GM23338 (cell line): Measurements from ENCODE around the gene SLC66A2. TPM values are rescaled to one million over a fixed set of nuclear protein-coding genes. Genes with fewer than 3 reads are reported as not detected.

Source experiments
- ATAC-seq: fragments of 200-7000 bp; cut with Tn5 transposase; 3 replicates; pipeline ENCODE4 v1.9.1; 2020
- DNase-seq: peaks from one replicate; pipeline ENCODE4 v3.0.0-alpha.2; 2015; ENCODE audit warnings: low spot score
- H2AFZ ChIP-seq: fragments of 200-600 bp; sonication (generic); 2 replicates; pipeline ENCODE4 v1.8.0; 2016; ENCODE audit warnings: antibody characterized with exemption, mild to moderate bottlenecking, moderate library complexity
- H3F3A ChIP-seq: fragments of 200-600 bp; sonication (generic); replicated peaks from 2 replicates; pipeline ENCODE4 v1.8.0; 2017; ENCODE audit warnings: antibody characterized with exemption, mixed run types, low read depth
- H3K27ac ChIP-seq: fragments of 200-600 bp; sonication (generic); 2 replicates; pipeline ENCODE4 v1.6.1; 2016; ENCODE audit warnings: low read depth
- H3K27me3 ChIP-seq: fragments of 200-600 bp; sonication (generic); 2 replicates; pipeline ENCODE4 v1.8.0; 2016; ENCODE audit warnings: mild to moderate bottlenecking, mixed run types, moderate library complexity; ENCODE audit not compliant: insufficient read depth
- H3K36me3 ChIP-seq: fragments of 200-600 bp; sonication (generic); 2 replicates; pipeline ENCODE4 v1.8.0; 2016; ENCODE audit warnings: mild to moderate bottlenecking; ENCODE audit not compliant: insufficient read depth
- H3K4me1 ChIP-seq: fragments of 200-600 bp; sonication (generic); 2 replicates; pipeline ENCODE4 v1.8.0; 2016; ENCODE audit warnings: mild to moderate bottlenecking, moderate library complexity; ENCODE audit not compliant: insufficient read depth
- H3K4me2 ChIP-seq: fragments of 200-600 bp; sonication (generic); 2 replicates; pipeline ENCODE4 v1.7.1; 2017; ENCODE audit warnings: mixed run types
- H3K4me3 ChIP-seq: fragments of 200-600 bp; sonication (generic); 2 replicates; pipeline ENCODE4 v1.6.1; 2016; ENCODE audit warnings: mixed run types
- H3K79me2 ChIP-seq: fragments of 200-600 bp; sonication (generic); replicated peaks from 2 replicates; pipeline ENCODE4 v1.8.0; 2017; ENCODE audit warnings: mild to moderate bottlenecking; ENCODE audit not compliant: insufficient read depth
- H3K9me2 ChIP-seq: fragments of 200-600 bp; sonication (generic); 2 replicates; pipeline ENCODE4 v1.8.0; 2017; ENCODE audit not compliant: insufficient read depth
- H4K20me1 ChIP-seq: fragments of 200-600 bp; sonication (generic); replicated peaks from 2 replicates; pipeline ENCODE4 v1.8.0; 2017; ENCODE audit warnings: mild to moderate bottlenecking; ENCODE audit not compliant: insufficient read depth
- H3K27ac Mint-ChIP-seq: 2 replicates; pipeline ENCODE4 v1.8.0; 2020; ENCODE audit warnings: inconsistent platforms, mild to moderate bottlenecking, moderate library complexity, mixed read lengths
- H3K27me3 Mint-ChIP-seq: 3 replicates; pipeline ENCODE4 v1.8.0; 2022; ENCODE audit warnings: low read depth, mild to moderate bottlenecking, moderate library complexity, mixed read lengths, inconsistent platforms; ENCODE audit not compliant: insufficient read depth, poor library complexity
- H3K36me3 Mint-ChIP-seq: 3 replicates; pipeline ENCODE4 v1.8.0; 2021; ENCODE audit warnings: low read depth, mild to moderate bottlenecking, inconsistent platforms, moderate library complexity, mixed read lengths
- H3K4me1 Mint-ChIP-seq: 3 replicates; pipeline ENCODE4 v1.8.0; 2020; ENCODE audit warnings: mild to moderate bottlenecking, inconsistent platforms, mixed read lengths
- H3K4me3 Mint-ChIP-seq: 3 replicates; pipeline ENCODE4 v1.8.0; 2021; ENCODE audit warnings: moderate library complexity, mild to moderate bottlenecking, inconsistent platforms, mixed read lengths
- H3K9me3 Mint-ChIP-seq: 3 replicates; pipeline ENCODE4 v1.8.0; 2020; ENCODE audit warnings: moderate library complexity, mild to moderate bottlenecking, inconsistent platforms, mixed read lengths
- EZH2 ChIP-seq: fragments of 200-600 bp; sonication (generic); IDR thresholded peaks from one replicate; pipeline ENCODE4 v1.8.0; 2017; ENCODE audit warnings: antibody characterized with exemption, mild to moderate bottlenecking, low read depth; ENCODE audit not compliant: unreplicated experiment
- EZH2phosphoT487 ChIP-seq: fragments of 200-600 bp; sonication (generic); IDR thresholded peaks from one replicate; pipeline ENCODE4 v1.8.1; 2018; ENCODE audit warnings: antibody characterized with exemption; ENCODE audit not compliant: unreplicated experiment
- polyA plus RNA-seq: library from polyadenylated mRNA; unstranded; fragments of >200 nt; fragmentation: Nextera tagmentation; extraction: Ambion mirVana; gene quantifications from 2 replicates; pipeline ENCODE4 v1.2.1, GENCODE V29; 2016
- total RNA-seq: library from RNA; depleted of rRNA; stranded (reverse); fragments of >200 nt; shearing (Covaris generic); gene quantifications from 2 replicates; pipeline ENCODE4 v1.2.3, GENCODE V29; 2014
- TF ChIP-seq, protein P1 (sequence below): fragments of 250-450 bp; sonication (Bioruptor Pico); IDR thresholded peaks from 2 replicates; pipeline ENCODE4 v1.5.0; 2020; ENCODE audit warnings: mild to moderate bottlenecking, moderate library complexity
- TF ChIP-seq, protein P2 (sequence below): IDR thresholded peaks from 2 replicates; pipeline ENCODE4 v1.6.1; 2016; ENCODE audit warnings: antibody characterized with exemption
- TF ChIP-seq, protein P3 (sequence below): IDR thresholded peaks from one replicate; pipeline ENCODE4 v1.6.1; 2018; ENCODE audit warnings: antibody characterized with exemption; ENCODE audit not compliant: unreplicated experiment

SLC66A2 gene
- total and polyA plus RNA-seq, 2 experiments from 2014 or later, result 4.0 to 18.1 TPM

DNA sequence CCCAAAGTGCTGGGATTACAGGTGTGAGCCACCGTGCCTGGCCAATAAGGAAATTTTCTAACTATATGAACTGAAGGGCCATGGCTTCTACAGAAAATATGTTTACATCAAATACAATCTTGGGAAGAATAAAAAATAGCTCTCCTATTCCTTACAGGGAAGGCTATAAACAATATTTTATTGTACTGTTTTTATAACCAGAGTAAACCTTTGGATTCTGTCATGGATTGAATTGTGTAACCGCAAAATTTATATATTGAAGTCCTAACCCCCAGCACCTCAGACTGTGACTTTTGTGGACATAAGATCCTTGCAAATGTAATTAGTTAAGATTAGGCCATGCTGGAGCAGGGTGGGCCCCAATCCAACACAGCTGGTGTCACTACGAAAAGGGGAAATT lies 21.3 kb upstream of the SLC66A2 start (continued):
- TF ChIP-seq, protein P1, sequence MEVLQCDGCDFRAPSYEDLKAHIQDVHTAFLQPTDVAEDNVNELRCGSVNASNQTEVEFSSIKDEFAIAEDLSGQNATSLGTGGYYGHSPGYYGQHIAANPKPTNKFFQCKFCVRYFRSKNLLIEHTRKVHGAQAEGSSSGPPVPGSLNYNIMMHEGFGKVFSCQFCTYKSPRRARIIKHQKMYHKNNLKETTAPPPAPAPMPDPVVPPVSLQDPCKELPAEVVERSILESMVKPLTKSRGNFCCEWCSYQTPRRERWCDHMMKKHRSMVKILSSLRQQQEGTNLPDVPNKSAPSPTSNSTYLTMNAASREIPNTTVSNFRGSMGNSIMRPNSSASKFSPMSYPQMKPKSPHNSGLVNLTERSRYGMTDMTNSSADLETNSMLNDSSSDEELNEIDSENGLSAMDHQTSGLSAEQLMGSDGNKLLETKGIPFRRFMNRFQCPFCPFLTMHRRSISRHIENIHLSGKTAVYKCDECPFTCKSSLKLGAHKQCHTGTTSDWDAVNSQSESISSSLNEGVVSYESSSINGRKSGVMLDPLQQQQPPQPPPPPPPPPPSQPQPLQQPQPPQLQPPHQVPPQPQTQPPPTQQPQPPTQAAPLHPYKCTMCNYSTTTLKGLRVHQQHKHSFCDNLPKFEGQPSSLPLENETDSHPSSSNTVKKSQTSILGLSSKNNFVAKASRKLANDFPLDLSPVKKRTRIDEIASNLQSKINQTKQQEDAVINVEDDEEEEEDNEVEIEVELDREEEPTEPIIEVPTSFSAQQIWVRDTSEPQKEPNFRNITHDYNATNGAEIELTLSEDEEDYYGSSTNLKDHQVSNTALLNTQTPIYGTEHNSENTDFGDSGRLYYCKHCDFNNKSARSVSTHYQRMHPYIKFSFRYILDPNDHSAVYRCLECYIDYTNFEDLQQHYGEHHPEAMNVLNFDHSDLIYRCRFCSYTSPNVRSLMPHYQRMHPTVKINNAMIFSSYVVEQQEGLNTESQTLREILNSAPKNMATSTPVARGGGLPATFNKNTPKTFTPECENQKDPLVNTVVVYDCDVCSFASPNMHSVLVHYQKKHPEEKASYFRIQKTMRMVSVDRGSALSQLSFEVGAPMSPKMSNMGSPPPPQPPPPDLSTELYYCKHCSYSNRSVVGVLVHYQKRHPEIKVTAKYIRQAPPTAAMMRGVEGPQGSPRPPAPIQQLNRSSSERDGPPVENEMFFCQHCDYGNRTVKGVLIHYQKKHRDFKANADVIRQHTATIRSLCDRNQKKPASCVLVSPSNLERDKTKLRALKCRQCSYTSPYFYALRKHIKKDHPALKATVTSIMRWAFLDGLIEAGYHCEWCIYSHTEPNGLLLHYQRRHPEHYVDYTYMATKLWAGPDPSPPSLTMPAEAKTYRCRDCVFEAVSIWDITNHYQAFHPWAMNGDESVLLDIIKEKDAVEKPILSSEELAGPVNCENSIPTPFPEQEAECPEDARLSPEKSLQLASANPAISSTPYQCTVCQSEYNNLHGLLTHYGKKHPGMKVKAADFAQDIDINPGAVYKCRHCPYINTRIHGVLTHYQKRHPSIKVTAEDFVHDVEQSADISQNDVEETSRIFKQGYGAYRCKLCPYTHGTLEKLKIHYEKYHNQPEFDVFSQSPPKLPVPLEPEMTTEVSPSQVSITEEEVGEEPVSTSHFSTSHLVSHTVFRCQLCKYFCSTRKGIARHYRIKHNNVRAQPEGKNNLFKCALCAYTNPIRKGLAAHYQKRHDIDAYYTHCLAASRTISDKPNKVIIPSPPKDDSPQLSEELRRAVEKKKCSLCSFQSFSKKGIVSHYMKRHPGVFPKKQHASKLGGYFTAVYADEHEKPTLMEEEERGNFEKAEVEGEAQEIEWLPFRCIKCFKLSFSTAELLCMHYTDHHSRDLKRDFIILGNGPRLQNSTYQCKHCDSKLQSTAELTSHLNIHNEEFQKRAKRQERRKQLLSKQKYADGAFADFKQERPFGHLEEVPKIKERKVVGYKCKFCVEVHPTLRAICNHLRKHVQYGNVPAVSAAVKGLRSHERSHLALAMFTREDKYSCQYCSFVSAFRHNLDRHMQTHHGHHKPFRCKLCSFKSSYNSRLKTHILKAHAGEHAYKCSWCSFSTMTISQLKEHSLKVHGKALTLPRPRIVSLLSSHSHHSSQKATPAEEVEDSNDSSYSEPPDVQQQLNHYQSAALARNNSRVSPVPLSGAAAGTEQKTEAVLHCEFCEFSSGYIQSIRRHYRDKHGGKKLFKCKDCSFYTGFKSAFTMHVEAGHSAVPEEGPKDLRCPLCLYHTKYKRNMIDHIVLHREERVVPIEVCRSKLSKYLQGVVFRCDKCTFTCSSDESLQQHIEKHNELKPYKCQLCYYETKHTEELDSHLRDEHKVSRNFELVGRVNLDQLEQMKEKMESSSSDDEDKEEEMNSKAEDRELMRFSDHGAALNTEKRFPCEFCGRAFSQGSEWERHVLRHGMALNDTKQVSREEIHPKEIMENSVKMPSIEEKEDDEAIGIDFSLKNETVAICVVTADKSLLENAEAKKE (CRISPR knock-in tag), result no peak

DNA sequence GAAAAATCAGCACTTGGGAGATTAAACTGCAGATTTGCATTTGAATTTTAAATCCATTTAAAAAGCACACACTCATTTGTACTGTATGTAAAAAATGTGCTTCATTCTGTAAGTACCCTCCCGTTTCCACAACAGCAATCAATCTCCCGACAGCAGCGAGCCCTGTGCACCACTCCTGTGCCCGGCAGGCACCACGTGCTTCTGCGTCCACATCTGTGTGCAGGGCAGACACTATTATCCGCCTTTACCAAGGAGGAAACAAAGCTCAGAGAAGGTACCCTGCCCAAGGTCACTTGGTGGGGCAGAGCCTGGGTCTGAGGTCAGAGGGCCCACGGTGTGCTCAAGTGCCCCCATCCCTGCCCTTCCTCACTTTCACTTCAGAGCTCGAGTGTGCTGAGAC lies 20.5 kb upstream of the SLC66A2 start:
- H3K27me3 ChIP-seq, result no peaks in the 10 kb centered on the region
- DNase-seq (no peak), ATAC-seq (no peak)
- peaks cover 14% of the 10 kb centered on the region; the same call in 1 of the 2 replicates for H3K36me3 ChIP-seq
- no peak overlapping the region for H2AFZ ChIP-seq
- H3K9me2 ChIP-seq, result no peaks in the 10 kb centered on the region
- TF ChIP-seq, protein P2, sequence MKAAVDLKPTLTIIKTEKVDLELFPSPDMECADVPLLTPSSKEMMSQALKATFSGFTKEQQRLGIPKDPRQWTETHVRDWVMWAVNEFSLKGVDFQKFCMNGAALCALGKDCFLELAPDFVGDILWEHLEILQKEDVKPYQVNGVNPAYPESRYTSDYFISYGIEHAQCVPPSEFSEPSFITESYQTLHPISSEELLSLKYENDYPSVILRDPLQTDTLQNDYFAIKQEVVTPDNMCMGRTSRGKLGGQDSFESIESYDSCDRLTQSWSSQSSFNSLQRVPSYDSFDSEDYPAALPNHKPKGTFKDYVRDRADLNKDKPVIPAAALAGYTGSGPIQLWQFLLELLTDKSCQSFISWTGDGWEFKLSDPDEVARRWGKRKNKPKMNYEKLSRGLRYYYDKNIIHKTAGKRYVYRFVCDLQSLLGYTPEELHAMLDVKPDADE, result no peak
- no peak for TF ChIP-seq EZH2
- TF ChIP-seq, protein P3, sequence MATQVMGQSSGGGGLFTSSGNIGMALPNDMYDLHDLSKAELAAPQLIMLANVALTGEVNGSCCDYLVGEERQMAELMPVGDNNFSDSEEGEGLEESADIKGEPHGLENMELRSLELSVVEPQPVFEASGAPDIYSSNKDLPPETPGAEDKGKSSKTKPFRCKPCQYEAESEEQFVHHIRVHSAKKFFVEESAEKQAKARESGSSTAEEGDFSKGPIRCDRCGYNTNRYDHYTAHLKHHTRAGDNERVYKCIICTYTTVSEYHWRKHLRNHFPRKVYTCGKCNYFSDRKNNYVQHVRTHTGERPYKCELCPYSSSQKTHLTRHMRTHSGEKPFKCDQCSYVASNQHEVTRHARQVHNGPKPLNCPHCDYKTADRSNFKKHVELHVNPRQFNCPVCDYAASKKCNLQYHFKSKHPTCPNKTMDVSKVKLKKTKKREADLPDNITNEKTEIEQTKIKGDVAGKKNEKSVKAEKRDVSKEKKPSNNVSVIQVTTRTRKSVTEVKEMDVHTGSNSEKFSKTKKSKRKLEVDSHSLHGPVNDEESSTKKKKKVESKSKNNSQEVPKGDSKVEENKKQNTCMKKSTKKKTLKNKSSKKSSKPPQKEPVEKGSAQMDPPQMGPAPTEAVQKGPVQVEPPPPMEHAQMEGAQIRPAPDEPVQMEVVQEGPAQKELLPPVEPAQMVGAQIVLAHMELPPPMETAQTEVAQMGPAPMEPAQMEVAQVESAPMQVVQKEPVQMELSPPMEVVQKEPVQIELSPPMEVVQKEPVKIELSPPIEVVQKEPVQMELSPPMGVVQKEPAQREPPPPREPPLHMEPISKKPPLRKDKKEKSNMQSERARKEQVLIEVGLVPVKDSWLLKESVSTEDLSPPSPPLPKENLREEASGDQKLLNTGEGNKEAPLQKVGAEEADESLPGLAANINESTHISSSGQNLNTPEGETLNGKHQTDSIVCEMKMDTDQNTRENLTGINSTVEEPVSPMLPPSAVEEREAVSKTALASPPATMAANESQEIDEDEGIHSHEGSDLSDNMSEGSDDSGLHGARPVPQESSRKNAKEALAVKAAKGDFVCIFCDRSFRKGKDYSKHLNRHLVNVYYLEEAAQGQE, result no peak
- no peak for TF ChIP-seq EZH2phosphoT487
- Mint-ChIP-seq H3K36me3 (peaks cover 56% of the 10 kb centered on the region), H3K4me1 (no peaks in the 10 kb centered on the region), H3K9me3 (no peaks in the 10 kb centered on the region), H3K4me3 (no peak overlapping the region), H3K27ac (no peak overlapping the region), H3K27me3 (peaks cover 6% of the 10 kb centered on the region)
- peaks cover 44% of the 10 kb centered on the region for H3K79me2 ChIP-seq
- H3K27ac ChIP-seq, result no peak overlapping the region
- H3F3A ChIP-seq, result no peaks in the 10 kb centered on the region
- no peaks in the 10 kb centered on the region for H3K4me1 ChIP-seq
- no peak overlapping the region for H3K4me3 ChIP-seq
- H3K4me2 ChIP-seq, result no peak overlapping the region
- peaks cover 25% of the 10 kb centered on the region for H4K20me1 ChIP-seq
